Fibroblast of villous mesenchyme (primary cell): ENCODE results near the gene C6orf136. TPM values are rescaled to one million over a fixed set of nuclear protein-coding genes. Genes with fewer than 3 reads are reported as not detected.
A peak's percentile ranks its signal among the peaks of the same experiment; 100 is the strongest.

Experiments used
- DNase-seq: peaks from one replicate; pipeline ENCODE4 v3.0.0-alpha.2; 2010; ENCODE audit warnings: low read depth
- H3K4me3 ChIP-seq: 2 replicates; pipeline ENCODE4 v1.5.1; 2011; ENCODE audit warnings: low read depth, mild to moderate bottlenecking, low read length
- CTCF ChIP-seq: IDR thresholded peaks from 2 replicates; pipeline ENCODE4 v1.5.1; 2012; ENCODE audit warnings: low read depth, mild to moderate bottlenecking, low read length; ENCODE audit not compliant: insufficient read depth
- total RNA-seq: library from RNA; depleted of rRNA; stranded (reverse); fragments of >200 nt; gene quantifications from 2 replicates; pipeline ENCODE4 v1.2.3, GENCODE V29; 2012

Gene C6orf136
- total RNA-seq, 1 donor, result 9.9 TPM

DNA sequence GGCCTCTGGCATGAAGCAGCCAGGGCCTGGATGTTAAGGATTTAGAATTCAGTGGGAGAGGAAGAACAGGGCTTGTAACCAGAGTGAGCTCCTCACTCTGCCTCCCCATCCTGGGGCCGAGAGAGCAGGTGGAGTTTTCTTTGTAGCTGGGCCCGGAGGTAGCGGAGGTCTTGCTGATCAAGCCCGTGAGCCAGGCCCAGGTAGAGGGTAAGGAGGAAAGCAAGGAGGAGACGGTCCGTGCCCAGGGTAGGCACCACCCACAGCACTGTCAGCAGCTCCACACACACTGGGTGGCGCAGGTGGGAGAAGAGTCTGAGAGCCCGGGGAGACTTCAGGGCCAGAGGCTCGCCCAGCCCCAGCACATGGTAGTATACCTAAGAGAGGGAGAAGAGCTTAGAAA is 41.6 kb downstream of the C6orf136 start:
- H3K4me3 ChIP-seq, result no peak overlapping the region
- TF ChIP-seq CTCF, result no peak
- no peak for DNase-seq

DNA sequence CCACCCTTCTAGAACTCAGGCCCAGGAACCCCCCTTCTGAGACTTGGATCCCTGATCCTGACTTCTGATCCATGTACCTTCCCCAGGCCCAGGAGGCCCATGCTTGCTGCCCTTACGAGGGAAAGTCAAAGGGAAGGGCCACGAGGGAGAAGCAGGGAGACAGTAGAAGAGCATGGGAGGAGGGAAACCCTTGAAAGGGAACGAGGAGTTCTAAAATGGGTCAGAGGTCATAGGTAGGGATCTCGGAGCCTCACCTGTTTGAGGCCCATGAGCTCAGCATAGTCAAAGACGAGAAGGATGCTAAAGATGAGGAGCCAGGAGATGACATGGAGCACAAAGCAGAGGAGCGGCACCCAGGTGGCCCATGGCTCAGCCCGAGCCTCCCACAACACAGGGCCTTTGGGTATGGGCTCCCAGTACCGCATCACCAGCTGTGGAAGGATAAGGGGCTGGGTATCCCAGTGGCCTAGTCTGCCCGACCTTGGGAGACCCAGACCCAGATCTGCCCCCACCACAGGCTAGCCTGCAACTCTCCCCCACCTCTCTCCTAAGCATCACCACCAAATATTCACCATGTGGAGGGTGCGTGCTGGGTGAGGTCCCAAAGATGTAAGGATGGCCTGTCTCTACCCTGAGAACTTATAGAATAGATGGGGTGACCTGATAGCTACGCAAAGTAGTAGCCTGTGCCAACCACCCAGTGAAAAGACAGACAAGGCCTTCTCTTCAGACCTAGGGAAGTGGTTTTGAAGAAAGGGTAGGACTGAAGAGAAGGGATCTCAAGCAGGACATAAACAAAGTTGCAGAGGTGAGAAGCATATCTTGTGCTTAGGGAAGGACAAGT is 42.3 kb downstream of the C6orf136 start:
- no peak for TF ChIP-seq CTCF
- no peak for DNase-seq
- no peak overlapping the region for H3K4me3 ChIP-seq

DNA sequence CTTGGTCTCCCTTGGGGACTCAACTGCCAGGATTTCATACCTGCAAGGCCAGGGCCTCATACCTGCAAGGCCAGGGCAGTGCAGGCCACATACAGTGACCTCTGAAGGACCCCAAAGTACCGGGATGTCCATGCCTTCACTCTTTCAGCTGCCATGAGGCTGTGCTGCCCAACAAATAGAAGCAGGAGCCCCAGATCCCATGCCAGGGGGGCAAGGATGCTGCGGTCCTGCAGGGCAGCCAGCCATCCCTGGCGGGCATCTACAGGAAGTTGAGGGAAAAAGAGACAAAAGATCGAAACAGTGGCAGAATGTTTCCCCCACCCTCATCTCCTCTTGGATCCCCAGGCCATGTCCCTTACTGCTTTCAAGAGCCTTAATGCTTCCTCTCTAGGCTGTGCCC is 43.1 kb downstream of the C6orf136 start:
- TF ChIP-seq CTCF, result no peak
- H3K4me3 ChIP-seq, result peak overlapping the region; percentile 95
- no peak for DNase-seq

DNA sequence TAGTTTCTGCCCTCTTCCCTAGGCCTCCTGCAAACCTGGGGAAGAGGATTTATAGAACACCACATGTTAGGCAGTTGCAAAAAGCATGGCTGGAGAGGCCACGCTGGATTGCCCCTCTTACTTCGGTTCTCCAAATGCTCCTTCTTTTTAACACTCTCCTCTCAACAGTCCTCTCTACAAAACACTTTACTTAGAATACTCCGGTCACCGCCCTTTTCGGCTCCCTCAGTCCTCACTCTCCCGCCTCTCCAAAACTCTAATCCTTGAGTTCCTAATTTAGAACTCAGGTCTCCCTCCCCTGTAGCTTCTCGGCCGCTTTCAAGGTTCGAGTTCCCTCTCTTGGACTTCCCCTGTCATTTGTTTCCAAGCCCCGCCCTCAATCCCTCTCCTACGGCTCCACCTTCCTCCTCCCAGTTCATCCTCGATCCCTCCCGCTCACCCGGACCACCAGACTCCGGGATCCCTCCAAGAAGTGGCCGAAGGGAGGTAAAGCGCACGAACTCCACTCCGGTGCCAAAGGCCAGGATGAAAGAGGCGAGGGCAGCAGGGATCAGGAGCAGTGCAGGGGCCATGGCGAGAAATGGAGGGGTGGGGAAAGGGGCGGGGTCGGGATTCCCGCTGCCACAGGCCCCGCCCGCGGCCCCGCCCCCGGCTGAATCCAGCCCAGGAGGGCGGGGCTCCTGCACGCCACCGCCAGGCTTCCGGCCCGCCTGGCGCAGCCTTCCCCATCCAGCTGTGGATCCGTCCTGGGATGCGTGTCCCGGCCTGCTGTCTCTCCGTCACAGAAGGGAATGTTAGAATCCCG is 43.7 kb downstream of the C6orf136 start, which contains the start of gene NRM:
TSS of gene NRM (minus strand) at position 582 of the 805 bp plus-strand sequence. CDS start at position 572, 10 bp downstream.
- peak within 1 kb of the TSS; percentile 95 for H3K4me3 ChIP-seq
- DNase-seq, result peak; percentile 87
- no peak for TF ChIP-seq CTCF

GRCh38 chr6:30691208-30691847 is 44.4 kb downstream of the C6orf136 start:
- DNase-seq, result peak; percentile 58
- no peak for TF ChIP-seq CTCF
- H3K4me3 ChIP-seq, result peak overlapping the region; percentile 95

- TF ChIP-seq CTCF, result no peak
- DNase-seq, result no peak
- no peak overlapping the region for H3K4me3 ChIP-seq
Observed at GRCh38 chr6:30696432-30696831, 49.5 kb downstream of the C6orf136 start.
